C4-2B (cell line): ENCODE measurements around the gene SLC31A2.

ENCODE experiments used
- H3K27ac ChIP-seq: fragments of 450-650 bp; 2 replicates; pipeline ENCODE4 v1.5.1; 2017
- ZFX ChIP-seq: fragments of 450-650 bp; IDR thresholded peaks from 2 replicates; pipeline ENCODE4 v1.6.1; 2017
- TF ChIP-seq, protein P1 (sequence below): fragments of 450-650 bp; conservative IDR thresholded peaks from 2 replicates; pipeline ENCODE4 v1.5.1; 2017; ENCODE audit warnings: mild to moderate bottlenecking

SLC31A2 gene

DNA sequence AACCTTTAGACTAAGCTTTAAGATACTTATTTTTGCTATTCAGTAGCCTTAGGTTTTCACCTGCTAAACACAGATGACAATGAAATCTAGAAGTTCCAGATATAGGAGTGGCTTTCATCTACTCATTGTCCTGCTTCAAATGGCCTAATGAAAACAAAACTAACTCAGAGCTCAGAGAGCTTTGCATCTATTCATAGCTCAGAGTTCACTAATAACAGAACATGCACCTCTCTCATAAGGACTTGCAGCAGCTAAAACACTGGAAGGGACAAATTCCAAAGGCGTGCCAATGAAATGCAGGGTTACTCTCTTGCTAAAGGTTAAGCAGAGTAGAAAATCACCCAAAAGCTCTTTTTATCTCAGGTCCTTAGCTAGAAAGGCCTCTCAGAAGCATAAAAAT lies 29.0 kb downstream of the SLC31A2 start:
- TF ChIP-seq ZFX, result no peak
- TF ChIP-seq, protein P1, sequence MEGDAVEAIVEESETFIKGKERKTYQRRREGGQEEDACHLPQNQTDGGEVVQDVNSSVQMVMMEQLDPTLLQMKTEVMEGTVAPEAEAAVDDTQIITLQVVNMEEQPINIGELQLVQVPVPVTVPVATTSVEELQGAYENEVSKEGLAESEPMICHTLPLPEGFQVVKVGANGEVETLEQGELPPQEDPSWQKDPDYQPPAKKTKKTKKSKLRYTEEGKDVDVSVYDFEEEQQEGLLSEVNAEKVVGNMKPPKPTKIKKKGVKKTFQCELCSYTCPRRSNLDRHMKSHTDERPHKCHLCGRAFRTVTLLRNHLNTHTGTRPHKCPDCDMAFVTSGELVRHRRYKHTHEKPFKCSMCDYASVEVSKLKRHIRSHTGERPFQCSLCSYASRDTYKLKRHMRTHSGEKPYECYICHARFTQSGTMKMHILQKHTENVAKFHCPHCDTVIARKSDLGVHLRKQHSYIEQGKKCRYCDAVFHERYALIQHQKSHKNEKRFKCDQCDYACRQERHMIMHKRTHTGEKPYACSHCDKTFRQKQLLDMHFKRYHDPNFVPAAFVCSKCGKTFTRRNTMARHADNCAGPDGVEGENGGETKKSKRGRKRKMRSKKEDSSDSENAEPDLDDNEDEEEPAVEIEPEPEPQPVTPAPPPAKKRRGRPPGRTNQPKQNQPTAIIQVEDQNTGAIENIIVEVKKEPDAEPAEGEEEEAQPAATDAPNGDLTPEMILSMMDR, result no peak
- no peak overlapping the region for H3K27ac ChIP-seq

DNA sequence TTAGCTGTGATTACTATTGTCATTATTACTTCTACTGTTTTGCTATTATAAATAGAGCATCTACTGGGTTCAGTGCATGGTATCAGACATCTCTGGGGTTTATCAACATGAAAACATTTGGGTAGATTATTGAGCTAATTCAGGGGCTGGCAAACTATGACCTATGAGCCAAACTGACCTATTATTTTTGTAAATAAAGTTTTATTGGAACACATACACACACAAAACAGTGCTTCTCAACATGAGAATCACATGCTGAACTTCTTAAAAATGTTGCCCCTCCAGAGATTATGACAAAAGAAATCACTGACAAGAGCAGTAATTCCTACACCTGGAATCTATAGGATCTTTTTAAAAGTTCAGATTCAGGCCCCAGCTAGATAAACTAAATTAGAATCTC lies 30.4 kb downstream of the SLC31A2 start:
- TF ChIP-seq ZFX, result no peak
- no peak overlapping the region for H3K27ac ChIP-seq

DNA sequence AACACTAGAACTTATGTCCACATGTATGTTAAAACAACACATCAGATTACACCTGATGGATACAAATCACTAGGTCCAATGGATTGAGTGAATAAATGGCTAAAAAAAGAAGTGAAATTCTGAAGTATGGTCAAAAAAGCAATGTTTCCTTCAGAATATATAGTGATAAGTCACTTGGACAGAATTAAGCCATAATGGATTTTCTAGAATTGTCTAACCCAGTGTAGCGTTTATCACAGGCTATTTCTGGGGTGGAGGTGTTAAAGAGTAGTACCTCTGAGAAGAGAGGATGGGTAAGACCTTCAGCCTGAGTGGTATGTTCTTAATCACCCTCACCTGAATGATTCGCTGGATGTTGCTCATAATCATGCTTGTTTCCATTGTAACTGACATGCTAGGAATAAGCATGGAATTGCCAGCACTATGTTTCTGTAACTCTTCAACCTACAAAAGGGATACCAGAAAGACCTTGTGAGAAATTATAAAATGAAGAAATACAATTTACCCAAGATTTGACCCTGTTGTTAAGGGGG lies 33.2 kb downstream of the SLC31A2 start:
- TF ChIP-seq, protein P1, result no peak
- no peak for TF ChIP-seq ZFX

DNA sequence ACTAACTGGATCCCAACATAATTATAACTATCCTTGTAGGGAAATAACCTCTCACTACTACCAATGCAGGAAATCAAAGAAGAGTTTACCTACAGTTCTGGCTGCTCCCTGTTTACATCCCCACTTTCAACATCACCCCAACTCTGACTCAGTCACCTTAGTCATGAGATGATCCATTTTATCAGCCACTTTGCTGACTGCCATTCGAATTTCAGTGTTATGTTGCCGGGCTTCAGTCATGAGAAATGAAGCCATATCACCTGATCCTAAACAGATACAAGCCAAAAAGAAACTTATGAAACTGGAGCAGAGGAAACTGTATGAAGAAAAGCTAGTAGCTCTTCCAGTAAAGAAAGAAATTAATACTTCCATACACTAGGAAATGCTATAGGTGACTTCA lies 33.7 kb downstream of the SLC31A2 start:
- H3K27ac ChIP-seq, result no peak overlapping the region
- no peak for TF ChIP-seq ZFX
- TF ChIP-seq, protein P1, result no peak

More for the DNA sequence above, 33.2 kb downstream of the SLC31A2 start:
- H3K27ac ChIP-seq, result no peak overlapping the region

DNA sequence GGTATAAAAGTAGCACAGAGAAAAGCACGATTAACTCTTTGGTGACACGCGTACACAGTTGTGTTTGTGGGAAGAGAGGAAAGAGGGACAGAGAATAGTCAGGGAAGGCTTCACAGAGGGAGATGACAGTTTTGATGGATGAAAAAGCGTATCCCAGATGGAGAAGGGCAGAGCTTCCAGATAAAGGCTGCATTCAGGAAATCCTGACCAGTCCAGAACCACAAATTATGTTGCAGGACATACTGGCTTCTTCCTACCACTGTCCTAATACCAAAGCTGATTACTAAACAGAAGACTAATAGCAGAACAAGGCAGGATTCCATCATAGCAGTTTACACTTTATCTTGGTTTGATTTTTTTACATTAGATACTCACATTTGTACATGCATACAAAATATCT lies 34.5 kb downstream of the SLC31A2 start:
- H3K27ac ChIP-seq, result no peak overlapping the region
- TF ChIP-seq ZFX, result no peak
- TF ChIP-seq, protein P1, result no peak

DNA sequence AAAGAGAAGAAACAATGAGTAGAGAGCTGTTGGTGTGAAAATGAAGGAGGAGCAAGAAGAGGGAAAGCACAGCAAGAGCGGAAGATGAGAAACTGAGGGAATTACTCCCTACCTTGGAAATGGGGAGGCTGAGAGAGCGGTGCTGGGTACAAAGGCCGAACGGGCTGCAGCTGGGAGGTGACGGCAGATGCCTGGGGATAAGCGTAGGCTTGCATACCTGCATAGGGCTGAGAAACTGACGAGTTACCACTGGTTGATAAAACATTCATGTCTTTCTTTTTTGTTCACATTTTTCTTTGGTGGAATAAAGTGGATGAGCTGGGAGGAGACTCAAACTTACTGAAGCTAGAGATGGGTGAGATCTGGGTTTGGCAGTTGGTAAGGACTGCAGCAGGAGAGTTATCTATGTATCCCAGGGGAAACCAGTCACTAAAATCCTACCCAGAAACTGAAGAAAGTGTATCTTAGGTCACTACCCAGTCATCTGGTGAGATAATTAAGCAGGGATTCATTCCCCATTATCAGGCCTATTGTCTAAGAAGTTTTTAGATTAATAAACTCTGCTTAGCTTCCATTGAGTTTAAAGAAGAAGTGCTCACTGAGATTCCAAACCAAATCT lies 35.4 kb downstream of the SLC31A2 start:
- H3K27ac ChIP-seq, result no peak overlapping the region
- TF ChIP-seq, protein P1, result no peak
- TF ChIP-seq ZFX, result no peak

DNA sequence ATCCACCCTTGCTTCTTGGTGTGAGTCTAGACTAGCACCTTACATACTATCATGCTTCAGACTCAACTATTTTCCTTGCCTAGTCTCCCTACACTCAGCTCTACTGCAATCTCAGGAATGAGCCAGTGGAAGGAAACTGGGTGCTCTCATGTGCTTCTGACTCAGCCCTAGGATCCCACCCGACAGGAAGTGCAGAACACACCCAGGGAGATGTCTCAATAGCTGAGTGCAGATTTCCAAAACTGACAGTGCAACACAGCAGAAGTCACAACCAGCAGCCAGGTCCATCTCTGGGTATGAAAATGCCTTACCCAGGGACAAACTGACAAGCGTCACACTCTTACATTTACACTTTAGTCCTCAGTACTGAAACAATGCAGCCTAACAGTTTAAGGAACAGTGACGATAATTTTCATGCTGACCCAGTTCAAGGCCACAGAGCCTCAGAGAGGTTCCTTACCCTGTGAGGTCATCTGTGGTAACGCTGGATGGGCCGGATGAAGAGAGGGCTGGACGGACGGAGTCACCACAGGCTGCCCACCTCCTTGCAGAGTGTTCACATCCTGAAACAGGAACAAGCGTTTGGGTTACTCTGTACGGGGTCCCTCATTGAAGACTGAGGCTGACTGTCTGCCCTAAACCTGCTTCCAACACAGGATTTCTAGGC lies 37.3 kb downstream of the SLC31A2 start:
- H3K27ac ChIP-seq, result no peak overlapping the region

More for the DNA sequence above, 37.3 kb downstream of the SLC31A2 start:
- TF ChIP-seq, protein P1, result no peak
- TF ChIP-seq ZFX, result no peak
